GM06990 (cell line): ENCODE results near the gene ZNF808.
"Not testable (repeated sequence)": the region's sequence is repeated elsewhere in the genome, so short reads cannot be mapped to it uniquely, and the experiment has no call there.

Experiments used
- DNase-seq: peaks from one replicate; pipeline ENCODE4 v3.0.0-alpha.2; 2011; ENCODE audit not compliant: insufficient read length; ENCODE audit errors: extremely low read depth
- H3K27me3 ChIP-seq: replicated peaks from 2 replicates; pipeline ENCODE4 v1.6.0; 2011; ENCODE audit warnings: low read length; ENCODE audit not compliant: control insufficient read depth, insufficient read depth
- H3K36me3 ChIP-seq: 2 replicates; pipeline ENCODE4 v1.5.1; 2011; ENCODE audit warnings: low read length; ENCODE audit not compliant: control insufficient read depth, insufficient read depth
- H3K4me3 ChIP-seq: replicated peaks from 2 replicates; pipeline ENCODE4 v1.5.1; 2011; ENCODE audit warnings: low read depth, mild to moderate bottlenecking, control low read depth, low read length
- CTCF ChIP-seq: IDR thresholded peaks from 2 replicates; pipeline ENCODE4 v1.5.1; 2011; ENCODE audit warnings: low read length, control low read depth, mild to moderate bottlenecking, inconsistent platforms; ENCODE audit not compliant: insufficient read depth, poor library complexity, severe bottlenecking

Gene ZNF808

GRCh38 chr19:52520013-52520412 lies 7.5 kb upstream of the ZNF808 start:
- Histone ChIP-seq H3K36me3 (no peaks in the 10 kb centered on the region), H3K27me3 (no peaks in the 10 kb centered on the region), H3K4me3 (no peak overlapping the region)
- TF ChIP-seq CTCF: no peak
- DNase-seq: no peak

GRCh38 chr19:52522551-52522950 lies 4.9 kb upstream of the ZNF808 start:
- no peak for TF ChIP-seq CTCF
- H3K36me3 ChIP-seq: no peaks in the 10 kb centered on the region
- no peak overlapping the region for H3K4me3 ChIP-seq
- DNase-seq: no peak
- no peaks in the 10 kb centered on the region for H3K27me3 ChIP-seq

- no peak for TF ChIP-seq CTCF
- Histone ChIP-seq H3K27me3 (no peaks in the 10 kb centered on the region), H3K36me3 (no peaks in the 10 kb centered on the region), H3K4me3 (no peak overlapping the region)
- no peak for DNase-seq
Measured at GRCh38 chr19:52524086-52524485, 3.4 kb upstream of the ZNF808 start.

- TF ChIP-seq CTCF: no peak
- Histone ChIP-seq H3K36me3 (no peaks in the 10 kb centered on the region; the same call in 1 of the 2 replicates), H3K27me3 (no peaks in the 10 kb centered on the region), H3K4me3 (peak overlapping the region; percentile 94)
- no peak for DNase-seq
Measured at GRCh38 chr19:52527956-52528351, 486 bp downstream of the ZNF808 start.

- Histone ChIP-seq H3K36me3 (no peaks in the 10 kb centered on the region; the same call in none of the 2 replicates), H3K4me3 (no peak overlapping the region), H3K27me3 (no peaks in the 10 kb centered on the region)
- no peak for DNase-seq
- no peak for TF ChIP-seq CTCF
Measured at GRCh38 chr19:52532480-52532879, 5.0 kb downstream of the ZNF808 start.

- no peak for TF ChIP-seq CTCF
- DNase-seq: no peak
- no peaks in the 10 kb centered on the region for H3K27me3 ChIP-seq
- H3K4me3 ChIP-seq: no peak overlapping the region
- no peaks in the 10 kb centered on the region; the same call in none of the 2 replicates for H3K36me3 ChIP-seq
Measured at GRCh38 chr19:52533901-52534300, 6.4 kb downstream of the ZNF808 start.

- H3K27me3 ChIP-seq, DNase-seq, H3K36me3 ChIP-seq: not testable (repeated sequence)
- peak overlapping the region; percentile 63 for H3K4me3 ChIP-seq
Measured at GRCh38 chr19:52535385-52535770, 7.9 kb downstream of the ZNF808 start.
